ENCODE data around the gene SERGEF.
"Not testable (repeated sequence)": the region's sequence is repeated elsewhere in the genome, so short reads cannot be mapped to it uniquely, and the experiment has no call there.

The SERGEF gene

GRCh38 chr11:17873586-17873985, 139.3 kb downstream of the SERGEF start:
- no peak overlapping the region for H3K4me3 ChIP-seq (ENCODE audit: low read length)
- no peak for DNase-seq (ENCODE audit: low read depth)
- no peak for TF ChIP-seq CTCF (conservative IDR thresholded peaks at IDR 0.05; ENCODE audit: low read length)

GRCh38 chr11:17868398-17868797, 144.4 kb downstream of the SERGEF start:
- H3K4me3 ChIP-seq (ENCODE audit: low read length); DNase-seq (ENCODE audit: low read depth): not testable (repeated sequence)

- DNase-seq (ENCODE audit: low read depth), result no peak
- no peak for TF ChIP-seq CTCF (conservative IDR thresholded peaks at IDR 0.05; ENCODE audit: low read length)
- H3K4me3 ChIP-seq (ENCODE audit: low read length), result no peak overlapping the region
Measured at GRCh38 chr11:17867341-17867740, 145.5 kb downstream of the SERGEF start.

GRCh38 chr11:17865765-17866428, 146.9 kb downstream of the SERGEF start:
- no peak for TF ChIP-seq CTCF (conservative IDR thresholded peaks at IDR 0.05; ENCODE audit: low read length)
- H3K4me3 ChIP-seq (ENCODE audit: low read length), result no peak overlapping the region
- DNase-seq (ENCODE audit: low read depth), result peak; percentile 28

GRCh38 chr11:17864478-17864941, 148.3 kb downstream of the SERGEF start:
- peak; percentile 15; the same call in 1 of the 2 replicates for TF ChIP-seq CTCF (conservative IDR thresholded peaks at IDR 0.05; ENCODE audit: low read length)
- H3K4me3 ChIP-seq (ENCODE audit: low read length), result no peak overlapping the region
- DNase-seq (ENCODE audit: low read depth), result no peak

- no peak for TF ChIP-seq CTCF (conservative IDR thresholded peaks at IDR 0.05; ENCODE audit: low read length)
- no peak overlapping the region for H3K4me3 ChIP-seq (ENCODE audit: low read length)
- DNase-seq (ENCODE audit: low read depth), result no peak
Measured at GRCh38 chr11:17861036-17861755, 151.7 kb downstream of the SERGEF start.

GRCh38 chr11:17859552-17859951, 153.3 kb downstream of the SERGEF start:
- peak; percentile 11 for DNase-seq (ENCODE audit: low read depth)
- no peak for TF ChIP-seq CTCF (conservative IDR thresholded peaks at IDR 0.05; ENCODE audit: low read length)

More at GRCh38 chr11:17859552-17859951, 153.3 kb downstream of the SERGEF start:
- no peak overlapping the region for H3K4me3 ChIP-seq (ENCODE audit: low read length)
